ENCODE results near the gene MGAT1.
"Not testable (repeated sequence)": the region's sequence is repeated elsewhere in the genome, so short reads cannot be mapped to it uniquely, and the experiment has no call there.

Gene MGAT1

GRCh38 chr5:180783340-180784052 lies 19.1 kb downstream of the MGAT1 start:
- no peaks in the 10 kb centered on the region for H3K9me3 ChIP-seq (ENCODE audit: insufficient read depth, low read length)
- no peak overlapping the region for H3K27ac ChIP-seq (ENCODE audit: low read length)
- no peaks in the 10 kb centered on the region for H4K20me1 ChIP-seq (ENCODE audit: insufficient read depth, low read length)
- no peak overlapping the region for H2AFZ ChIP-seq (ENCODE audit: low read depth, low read length)
- no peak overlapping the region for H3K9ac ChIP-seq (ENCODE audit: low read length)
- H3K27me3 ChIP-seq (ENCODE audit: low read depth, low read length), result no peaks in the 10 kb centered on the region
- no peaks in the 10 kb centered on the region for H3K36me3 ChIP-seq (replicated peaks; ENCODE audit: low read depth, low read length)
- no peaks in the 10 kb centered on the region for H3K79me2 ChIP-seq (ENCODE audit: low read length)
- peaks cover 17% of the 10 kb centered on the region for H3K4me1 ChIP-seq (ENCODE audit: low read length)
- no peak overlapping the region for H3K4me3 ChIP-seq (ENCODE audit: low read length)
- no peak overlapping the region for H3K4me2 ChIP-seq (ENCODE audit: low read length)
- TF ChIP-seq EZH2phosphoT487 (IDR thresholded peaks at IDR 0.05; ENCODE audit: low read depth), result no peak
- no peak for TF ChIP-seq CTCF (IDR thresholded peaks at IDR 0.05; ENCODE audit: low read depth, low read length)

- Histone ChIP-seq H3K27ac (ENCODE audit: low read length) (no peak overlapping the region), H2AFZ (ENCODE audit: low read depth, low read length) (no peak overlapping the region), H3K9me3 (ENCODE audit: insufficient read depth, low read length) (no peaks in the 10 kb centered on the region), H3K79me2 (ENCODE audit: low read length) (no peaks in the 10 kb centered on the region), H3K4me2 (ENCODE audit: low read length) (no peak overlapping the region), H3K4me1 (ENCODE audit: low read length) (peaks cover 17% of the 10 kb centered on the region), H3K9ac (ENCODE audit: low read length) (no peak overlapping the region), H3K36me3 (replicated peaks; ENCODE audit: low read depth, low read length) (no peaks in the 10 kb centered on the region), H4K20me1 (ENCODE audit: insufficient read depth, low read length) (no peaks in the 10 kb centered on the region), H3K4me3 (ENCODE audit: low read length) (no peak overlapping the region), H3K27me3 (ENCODE audit: low read depth, low read length) (no peaks in the 10 kb centered on the region)
- TF ChIP-seq EZH2phosphoT487 (IDR thresholded peaks at IDR 0.05; ENCODE audit: low read depth) (no peak), CTCF (IDR thresholded peaks at IDR 0.05; ENCODE audit: low read depth, low read length) (no peak)
Observed at GRCh38 chr5:180782748-180783147, 19.9 kb downstream of the MGAT1 start.

GRCh38 chr5:180781900-180782326 lies 20.7 kb downstream of the MGAT1 start:
- H3K9me3 ChIP-seq (ENCODE audit: insufficient read depth, low read length); H3K9ac ChIP-seq (ENCODE audit: low read length); H3K4me2 ChIP-seq (ENCODE audit: low read length); H4K20me1 ChIP-seq (ENCODE audit: insufficient read depth, low read length); H3K36me3 ChIP-seq (replicated peaks; ENCODE audit: low read depth, low read length); H3K79me2 ChIP-seq (ENCODE audit: low read length); H2AFZ ChIP-seq (ENCODE audit: low read depth, low read length); H3K4me3 ChIP-seq (ENCODE audit: low read length); H3K27ac ChIP-seq (ENCODE audit: low read length); H3K27me3 ChIP-seq (ENCODE audit: low read depth, low read length): not testable (repeated sequence)
- H3K4me1 ChIP-seq (ENCODE audit: low read length), result peaks cover 17% of the 10 kb centered on the region

- TF ChIP-seq EZH2phosphoT487 (IDR thresholded peaks at IDR 0.05; ENCODE audit: low read depth) (no peak), CTCF (IDR thresholded peaks at IDR 0.05; ENCODE audit: low read depth, low read length) (no peak)
Observed at GRCh38 chr5:180779985-180780610, 22.5 kb downstream of the MGAT1 start.

More at GRCh38 chr5:180779985-180780610, 22.5 kb downstream of the MGAT1 start:
- H3K4me1 ChIP-seq (ENCODE audit: low read length), result peaks cover 17% of the 10 kb centered on the region
- no peak overlapping the region for H2AFZ ChIP-seq (ENCODE audit: low read depth, low read length)
- H4K20me1 ChIP-seq (ENCODE audit: insufficient read depth, low read length), result no peaks in the 10 kb centered on the region
- H3K36me3 ChIP-seq (replicated peaks; ENCODE audit: low read depth, low read length), result no peaks in the 10 kb centered on the region
- no peak overlapping the region for H3K27ac ChIP-seq (ENCODE audit: low read length)
- H3K4me3 ChIP-seq (ENCODE audit: low read length), result no peak overlapping the region
- H3K9ac ChIP-seq (ENCODE audit: low read length), result no peak overlapping the region
- H3K27me3 ChIP-seq (ENCODE audit: low read depth, low read length), result no peaks in the 10 kb centered on the region
- no peaks in the 10 kb centered on the region for H3K79me2 ChIP-seq (ENCODE audit: low read length)
- H3K4me2 ChIP-seq (ENCODE audit: low read length), result no peak overlapping the region
- H3K9me3 ChIP-seq (ENCODE audit: insufficient read depth, low read length), result no peaks in the 10 kb centered on the region

Measured in OCI-LY3 (cell line).